SHP77 treated with DMSO at 0.1 percent for 48 hours (cell line): ENCODE data around the gene PCSK6.

ENCODE experiments used
- DNase-seq: peaks from one replicate; lab custom pipeline; 2025; lab: John Stamatoyannopoulos, UW

Gene PCSK6

GRCh38 chr15:101325263-101326025 lies 164.1 kb downstream of the PCSK6 start:
- DNase-seq, result no peak

- no peak for DNase-seq
These were observed 164.9 kb downstream of the PCSK6 start for GRCh38 chr15:101324524-101325177.

DNA sequence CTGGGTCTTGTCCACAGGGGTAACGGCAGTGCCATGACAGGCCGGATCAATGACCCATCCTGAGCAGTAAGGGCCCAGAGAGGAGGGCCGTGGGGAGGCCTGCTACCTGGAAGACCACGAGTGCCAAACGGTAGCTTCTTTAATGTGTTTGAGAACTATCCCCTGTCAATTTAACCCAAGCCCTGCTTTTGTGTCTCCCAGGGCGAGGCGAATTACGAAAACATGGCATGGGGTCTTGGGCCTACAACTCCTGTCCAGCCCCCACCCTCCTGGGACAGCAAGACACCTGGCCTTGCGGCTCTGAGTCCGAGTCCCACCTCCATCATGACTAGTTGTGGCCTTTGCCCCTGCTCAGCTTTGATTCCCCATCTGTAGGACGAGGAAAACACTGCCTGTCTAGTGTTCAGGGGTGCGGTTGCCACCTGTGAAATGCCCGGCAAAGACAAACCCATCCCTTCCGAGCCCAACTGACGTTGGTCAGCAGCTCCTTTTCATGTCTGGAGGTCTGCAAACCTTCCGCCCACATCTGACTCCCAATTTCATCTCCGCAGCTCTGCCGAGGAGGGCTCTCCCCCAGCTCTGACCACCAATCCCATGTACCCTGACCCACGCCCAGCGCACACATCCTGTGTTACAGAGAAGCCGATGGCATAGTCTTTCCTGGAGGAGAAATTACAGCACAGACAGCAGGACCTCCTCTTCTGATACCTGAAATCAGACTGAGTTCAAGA lies 165.5 kb downstream of the PCSK6 start:
- no peak for DNase-seq

GRCh38 chr15:101322854-101323477 lies 166.5 kb downstream of the PCSK6 start:
- no peak for DNase-seq

DNA sequence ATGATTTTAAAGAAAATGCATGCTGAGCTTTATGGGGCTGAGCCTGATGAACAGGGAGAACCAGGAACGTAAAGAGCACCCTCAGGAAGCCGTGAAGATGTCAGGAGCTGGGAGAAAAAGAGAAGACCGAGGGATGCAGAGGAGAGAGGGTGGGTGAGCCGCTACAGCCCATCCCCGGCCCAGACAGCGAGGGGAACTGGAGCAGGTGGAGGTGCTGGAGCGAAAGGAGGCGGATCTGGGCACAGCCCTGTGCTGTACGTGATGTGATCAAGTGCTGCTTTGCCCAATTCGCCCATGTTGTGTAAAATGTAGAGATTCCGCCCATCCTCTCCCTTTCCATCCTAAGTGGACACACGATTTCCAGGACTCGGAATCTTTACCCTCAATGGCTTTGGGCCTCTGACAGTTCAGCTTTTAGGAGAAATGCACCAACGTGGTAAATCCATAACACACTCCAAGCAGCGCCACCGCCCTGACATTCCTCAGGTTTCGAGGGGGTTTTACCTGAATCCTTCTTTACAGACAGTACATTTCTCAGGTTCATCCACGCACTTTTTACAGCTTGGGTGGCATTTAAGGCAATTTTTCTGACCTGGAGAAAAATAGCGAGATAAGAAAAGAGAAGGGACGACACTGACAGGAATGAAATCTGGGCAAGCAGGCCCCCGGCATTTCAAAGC lies 167.4 kb downstream of the PCSK6 start:
- no peak for DNase-seq

- DNase-seq, result no peak
These were observed 168.9 kb downstream of the PCSK6 start for GRCh38 chr15:101320501-101321052.

- no peak for DNase-seq
These were observed 170.7 kb downstream of the PCSK6 start for GRCh38 chr15:101318839-101319238.

GRCh38 chr15:101318147-101318819 lies 171.2 kb downstream of the PCSK6 start:
- DNase-seq, result no peak

DNA sequence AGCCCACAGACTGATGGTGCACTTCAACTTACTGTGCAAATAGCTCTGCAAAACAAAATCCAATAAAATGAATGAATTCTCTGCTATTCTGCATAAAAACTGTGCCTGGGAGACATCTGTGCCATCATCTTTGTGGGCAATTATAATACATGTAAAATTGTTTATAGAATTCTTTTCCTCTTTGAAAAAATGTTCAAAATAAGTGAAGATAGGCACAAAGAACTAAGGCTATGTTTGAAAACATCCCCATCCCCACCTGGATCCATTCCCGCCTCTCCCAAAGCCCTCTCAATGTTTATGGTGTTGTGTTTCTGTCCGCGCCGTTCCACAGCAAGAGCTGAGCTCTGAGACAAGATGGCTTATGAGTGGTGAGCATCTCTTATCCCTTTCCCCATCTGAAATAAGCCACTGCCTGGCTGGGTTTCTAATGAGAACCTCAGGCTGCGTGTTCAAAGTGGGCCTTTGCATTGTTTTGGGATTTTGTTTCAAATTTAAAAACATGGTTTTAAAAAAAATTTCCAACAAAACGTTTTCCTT lies 172.1 kb downstream of the PCSK6 start:
- no peak for DNase-seq

DNA sequence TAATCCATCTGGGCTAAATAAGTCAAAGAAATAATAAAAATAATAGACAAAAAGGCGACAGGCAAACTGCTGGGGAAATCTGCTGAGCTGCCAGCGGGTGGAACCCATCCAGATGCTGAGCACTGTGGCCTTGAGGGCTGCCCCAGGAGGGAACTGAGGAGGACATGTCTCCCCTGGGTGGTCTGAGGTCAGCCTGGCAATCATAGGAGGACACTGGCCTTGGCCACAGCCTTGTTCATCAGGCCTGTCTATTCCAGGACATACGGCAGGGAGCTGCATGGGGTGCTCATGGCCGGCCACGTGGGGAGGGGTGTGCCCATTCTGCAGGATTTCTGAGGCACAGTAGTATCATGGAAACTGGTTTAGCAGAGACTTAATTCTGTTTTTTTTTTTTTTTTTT lies 173.0 kb downstream of the PCSK6 start:
- DNase-seq, result no peak

GRCh38 chr15:101315736-101316135 lies 173.8 kb downstream of the PCSK6 start:
- no peak for DNase-seq

DNA sequence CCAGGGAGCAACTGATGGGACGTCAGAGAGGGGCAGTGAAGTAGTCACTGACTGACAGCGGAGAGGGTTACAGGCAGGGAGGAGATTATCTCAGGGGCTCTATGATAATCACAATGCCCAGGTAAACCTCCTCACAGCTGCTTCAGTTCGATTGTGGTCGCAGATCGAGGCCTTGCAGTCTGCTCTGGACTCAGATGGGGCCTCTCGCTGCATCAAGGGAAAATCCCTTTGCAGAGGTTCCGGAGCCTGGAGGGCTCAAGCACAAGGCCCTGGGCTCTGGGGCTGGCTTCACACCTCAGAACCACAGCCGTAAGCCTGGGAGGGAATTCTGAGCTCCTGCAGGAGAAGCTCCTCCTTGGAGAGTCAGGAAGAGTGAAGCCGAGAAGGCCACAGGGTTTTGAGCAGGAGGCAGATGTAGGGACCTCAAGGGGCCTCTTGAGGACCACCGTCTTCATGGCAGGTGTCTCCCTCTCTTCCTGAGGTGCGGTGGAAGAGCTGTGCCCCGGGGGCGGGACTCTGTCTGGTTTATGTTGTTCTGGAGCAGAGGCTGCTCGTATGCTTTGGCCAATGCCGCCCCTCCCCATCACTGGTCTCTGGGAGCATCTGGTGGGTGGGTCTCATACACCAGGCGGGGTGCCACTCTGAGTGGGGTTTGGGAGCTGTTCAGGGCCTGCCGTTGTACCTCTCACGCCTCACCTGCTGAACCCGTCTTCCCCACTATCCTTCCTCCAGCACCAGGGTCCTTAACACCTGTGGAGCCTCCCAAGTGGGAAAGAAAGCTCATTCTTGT lies 175.0 kb downstream of the PCSK6 start:
- no peak for DNase-seq

- DNase-seq, result no peak
These were observed 176.3 kb downstream of the PCSK6 start for GRCh38 chr15:101313041-101313761.

GRCh38 chr15:101310508-101310907 lies 179.0 kb downstream of the PCSK6 start:
- no peak for DNase-seq

DNA sequence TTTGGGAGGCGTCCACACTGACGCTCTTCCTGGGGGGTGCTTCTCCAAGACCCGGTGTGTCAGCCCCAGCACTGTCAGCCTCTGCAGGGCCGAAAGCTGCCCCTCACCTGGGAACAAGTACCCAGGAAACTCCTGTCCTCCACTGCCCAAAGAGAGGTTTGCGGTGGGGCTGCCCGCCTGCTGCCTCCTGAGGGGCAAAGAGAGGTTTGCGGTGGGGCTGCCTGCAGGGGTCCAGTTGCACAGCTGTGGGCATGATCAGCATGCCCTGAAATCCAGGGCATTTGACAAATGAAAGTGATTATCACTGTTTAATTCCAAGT lies 179.4 kb downstream of the PCSK6 start:
- no peak for DNase-seq

- DNase-seq, result no peak
These were observed 179.9 kb downstream of the PCSK6 start for GRCh38 chr15:101309436-101310160.

- no peak for DNase-seq
These were observed 180.7 kb downstream of the PCSK6 start for GRCh38 chr15:101308604-101309435.
